HG03469 (cell line): ENCODE data around the gene SURF1.
"Not testable (repeated sequence)": the region's sequence is repeated elsewhere in the genome, so short reads cannot be mapped to it uniquely, and the experiment has no call there.

Experiments
- ATAC-seq: cut with Tn5 transposase; IDR thresholded peaks from one replicate; pipeline ENCODE4 v1.9.1; 2021; ENCODE audit warnings: mild to moderate bottlenecking, moderate library complexity, moderate number of reproducible peaks; ENCODE audit not compliant: unreplicated experiment

Gene SURF1

DNA sequence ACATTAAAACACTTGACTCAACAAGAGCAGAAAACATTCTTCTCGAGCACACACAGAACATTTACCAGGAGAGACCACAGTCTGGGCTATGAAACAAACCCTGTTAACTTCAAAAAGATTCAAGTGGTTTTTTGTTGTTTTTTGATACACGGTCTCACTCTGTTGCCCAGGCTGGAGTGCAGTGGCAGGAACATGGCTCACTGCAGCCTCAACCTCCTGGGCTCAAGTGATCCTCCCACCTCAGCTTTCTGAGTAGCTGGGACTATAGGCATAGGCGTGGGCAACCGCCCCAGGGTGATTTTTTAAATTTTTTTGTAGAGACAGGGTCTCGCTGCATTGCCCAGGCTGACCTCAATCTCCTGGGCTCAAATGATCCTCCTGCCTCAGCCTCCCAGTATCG, 29.3 kb downstream of the SURF1 start:
- not testable (repeated sequence) for ATAC-seq

- no peak for ATAC-seq
Observed at GRCh38 chr9:133323991-133324703, 32.1 kb downstream of the SURF1 start.

DNA sequence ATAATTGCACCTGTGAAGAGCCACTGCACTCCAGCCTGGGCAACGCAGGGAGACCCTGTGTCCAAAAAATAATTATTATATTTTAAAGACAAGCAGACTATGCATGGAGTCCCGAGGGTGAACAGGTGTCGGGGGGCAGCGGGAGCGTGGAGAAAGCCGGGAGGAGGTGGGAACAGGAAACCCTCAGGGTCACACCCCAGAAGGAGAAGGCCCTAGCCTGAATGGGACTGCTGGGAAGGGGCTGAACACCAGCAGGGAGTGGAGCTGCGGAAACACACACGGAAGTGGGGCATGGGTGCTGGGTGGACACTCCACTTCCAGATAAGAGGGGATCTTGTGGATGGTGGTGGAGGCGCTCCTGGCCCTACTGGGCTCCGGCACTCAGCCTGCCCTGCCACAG, 33.1 kb downstream of the SURF1 start:
- ATAC-seq = no peak

GRCh38 chr9:133322701-133323100, 33.6 kb downstream of the SURF1 start:
- ATAC-seq = no peak

GRCh38 chr9:133321411-133321935, 34.8 kb downstream of the SURF1 start:
- no peak for ATAC-seq

- ATAC-seq = no peak
Observed at GRCh38 chr9:133320421-133320881, 35.8 kb downstream of the SURF1 start.

GRCh38 chr9:133317551-133317950, 38.7 kb downstream of the SURF1 start:
- not testable (repeated sequence) for ATAC-seq

DNA sequence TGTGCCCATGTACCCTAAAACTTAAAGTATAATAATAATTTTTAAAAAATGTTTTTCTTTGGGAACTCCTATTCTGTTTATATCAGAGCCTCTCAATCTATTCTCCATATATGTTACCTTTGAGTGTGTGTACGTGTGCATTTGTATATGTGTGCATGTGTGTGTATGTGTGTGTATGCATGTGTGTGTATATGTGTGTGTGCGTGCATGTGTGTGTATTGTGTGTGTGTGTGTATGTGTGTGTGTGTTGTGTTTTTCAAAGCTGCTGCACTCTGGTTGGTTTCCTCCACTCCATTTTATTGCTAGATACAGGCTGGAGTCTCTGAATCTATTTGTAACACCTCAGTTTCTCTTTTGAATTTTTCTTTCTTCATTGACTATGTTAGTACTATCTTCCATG, 40.3 kb downstream of the SURF1 start:
- no peak for ATAC-seq

DNA sequence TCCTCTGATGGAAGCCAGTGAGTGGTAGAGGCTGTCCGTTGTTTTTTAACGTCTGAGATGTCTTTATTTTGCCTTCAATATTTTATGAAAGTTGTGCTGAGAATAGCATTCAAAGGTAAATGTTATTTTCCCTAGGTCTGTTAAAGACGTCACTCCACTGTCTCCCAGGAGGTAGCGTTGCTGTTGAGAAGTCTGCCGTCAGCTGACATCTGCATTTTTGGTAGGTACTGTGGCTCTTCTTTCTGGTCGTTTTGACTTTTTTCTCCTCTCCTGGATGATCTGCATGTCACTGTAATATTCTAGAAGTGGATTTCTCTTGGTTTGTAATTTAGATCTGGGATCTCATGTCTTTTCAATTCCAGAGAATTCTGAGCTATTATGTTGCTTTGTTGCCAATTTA, 46.7 kb downstream of the SURF1 start:
- no peak for ATAC-seq

GRCh38 chr9:133307301-133307700, 49.0 kb downstream of the SURF1 start:
- no peak for ATAC-seq

GRCh38 chr9:133306242-133307204, 49.8 kb downstream of the SURF1 start:
- no peak for ATAC-seq

- ATAC-seq = no peak
Observed at GRCh38 chr9:133305731-133306130, 50.6 kb downstream of the SURF1 start.

- no peak for ATAC-seq
Observed at GRCh38 chr9:133304477-133305377, 51.6 kb downstream of the SURF1 start.

DNA sequence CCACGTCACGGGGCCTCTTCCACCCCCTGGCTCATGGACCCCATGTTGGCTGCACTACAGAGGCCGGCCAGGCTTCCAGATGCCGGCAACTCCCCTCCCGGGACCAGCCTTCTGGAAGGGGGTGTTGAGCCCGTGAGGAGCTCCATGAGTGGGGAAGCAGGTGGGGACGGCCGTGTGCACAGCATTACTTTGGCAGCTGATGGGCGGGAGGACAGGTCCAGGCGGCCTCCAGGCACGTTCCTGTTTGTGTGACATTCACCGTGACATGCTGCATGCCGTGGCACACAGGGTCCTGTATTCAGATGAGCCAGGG, 52.2 kb downstream of the SURF1 start:
- ATAC-seq = no peak

- ATAC-seq = no peak
Observed at GRCh38 chr9:133303266-133304157, 52.8 kb downstream of the SURF1 start.
